ENCODE measurements around the gene PRKG1. TPM values are rescaled to one million over a fixed set of nuclear protein-coding genes. Genes with fewer than 3 reads are reported as not detected.

The PRKG1 gene
- total and polyA plus RNA-seq, 2 of the 8 experiments (the other 6 are each of a cell fraction or from before 2014, with no cell fraction given): 4.2 to 15.2 TPM

DNA sequence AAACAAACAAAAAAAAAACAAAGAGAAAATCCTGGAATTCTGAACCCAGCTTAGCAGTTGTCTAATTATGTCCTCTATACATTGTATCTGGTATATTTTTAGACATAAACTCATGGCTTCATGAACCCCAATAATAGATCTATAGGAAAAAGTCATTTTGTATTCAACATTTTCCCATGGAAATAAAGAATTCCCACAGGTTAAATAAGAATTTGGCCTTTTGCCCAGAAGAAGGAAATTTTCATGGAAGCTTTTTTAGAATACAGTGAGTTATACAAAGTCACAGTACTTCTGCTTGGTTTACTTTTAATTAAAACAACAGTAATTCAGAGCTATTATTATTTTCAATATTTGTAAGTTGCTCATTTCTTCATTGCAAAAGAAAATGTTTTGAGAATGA is 2.1 kb upstream of the PRKG1 start:
- Histone ChIP-seq H2AFZ (ENCODE audit: low read length) (no peak overlapping the region), H2BK20ac (ENCODE audit: low read length) (no peak overlapping the region), H3K23me2 (ENCODE audit: low read depth, low read length) (peaks cover 15% of the 10 kb centered on the region), H3K4me2 (ENCODE audit: insufficient read depth in 1 of 2, low read depth in 2 of 2, low read length in 2 of 2) (no peak overlapping the region; a peak in 1 of 4 replicates), H2BK5ac (ENCODE audit: low read depth, low read length) (no peak overlapping the region), H2AK5ac (ENCODE audit: low read depth, low read length) (no peak overlapping the region), H3K79me2 (ENCODE audit: control insufficient read depth in 1 of 2, insufficient read depth in 2 of 2, low read length in 2 of 2) (peaks cover 0 to 21% of the 10 kb centered on the region in 2 experiments; a peak in 2 of 4 replicates), H3K27me3 (replicated peaks in 1 of 4; ENCODE audit: control insufficient read depth in 3 of 4, extremely low read depth in 1 of 4, insufficient read depth in 3 of 4, low read length in 3 of 4) (0 out of 7 replicates have a peak, but pooled peaks cover 0 to 2% (median 0%) of the 10 kb centered on the region in 4 experiments), H3K56ac (replicated peaks; ENCODE audit: insufficient read length, low read depth, low read length) (no peak overlapping the region), H3K79me1 (ENCODE audit: low read depth, low read length) (no peaks in the 10 kb centered on the region), H4K8ac (ENCODE audit: extremely low read depth, insufficient read depth, low read length) (no peak overlapping the region), H2BK12ac (ENCODE audit: low read depth, low read length) (no peak overlapping the region), H3K9me3 (ENCODE audit: insufficient read depth in 2 of 2, low read depth in 1 of 2, low read length in 1 of 2) (no peaks in the 10 kb centered on the region), H3K4me1 (replicated peaks in 1 of 4; ENCODE audit: control insufficient read depth in 3 of 4, insufficient read depth in 4 of 4, low read length in 3 of 4) (peaks cover 0 to 12% (median 2%) of the 10 kb centered on the region in 4 experiments; a peak in 4 of 7 replicates), H3K36me3 (ENCODE audit: control insufficient read depth in 2 of 4, insufficient read depth in 4 of 4, low read length in 3 of 4) (no peaks in the 10 kb centered on the region), H2BK15ac (ENCODE audit: low read length) (no peak overlapping the region), H4K20me1 (replicated peaks in 1 of 2; ENCODE audit: control insufficient read depth in 1 of 2, insufficient read depth in 2 of 2, low read length in 2 of 2) (no peaks in the 10 kb centered on the region), H3K9ac (replicated peaks in 1 of 4; ENCODE audit: extremely low read depth in 1 of 4, low read depth in 3 of 4, low read length in 3 of 4) (no peak overlapping the region), H2BK120ac (replicated peaks; ENCODE audit: low read depth, low read length) (no peak overlapping the region), H3K14ac (ENCODE audit: insufficient read length) (no peak overlapping the region), H3K27ac (ENCODE audit: low read depth, low read length) (no peak overlapping the region), H3K4me3 (ENCODE audit: extremely low read depth in 1 of 4, insufficient read depth in 2 of 4, low read depth in 3 of 4, low read length in 4 of 4) (no peak overlapping the region), H3K23ac (ENCODE audit: insufficient read length) (no peak overlapping the region), H4K91ac (replicated peaks; ENCODE audit: insufficient read length, low read length) (no peak overlapping the region), H4K5ac (ENCODE audit: insufficient read length, low read depth, low read length) (no peak overlapping the region), H3K4ac (replicated peaks; ENCODE audit: insufficient read length, low read depth, low read length) (no peak overlapping the region), H3K18ac (ENCODE audit: extremely low read depth, low read length) (no peak overlapping the region)
- FAIRE-seq (no peak), DNase-seq (ENCODE audit: low read depth in 1 of 2, low spot score in 2 of 2) (no peak)
- POLR2A ChIA-PET (ENCODE audit: partially characterized antibody): interaction anchor here (2.2 kb wide), 1 partner anchor 16 kb away, joined by 6 read pairs; no protein-coding TSS in a partner anchor
- CTCF ChIA-PET (ENCODE audit: partially characterized antibody): interaction anchor here (1.0 to 4.4 kb wide), 3 partner anchors 9 to 878 kb away, joined by 3 to 24 read pairs (median 3); no protein-coding TSS in a partner anchor
- TF ChIP-seq KDM5A (IDR thresholded peaks at IDR 0.05; ENCODE audit: low read length) (no peak), JUND (IDR thresholded peaks at IDR 0.05; ENCODE audit: low read length) (no peak), SAP30 (IDR thresholded peaks at IDR 0.05; ENCODE audit: insufficient read depth, insufficient replicate concordance, low read length) (no peak), RBBP5 (IDR thresholded peaks at IDR 0.05; ENCODE audit: borderline replicate concordance, low read depth, low read length) (no peak), CTBP2 (IDR thresholded peaks at IDR 0.05; ENCODE audit: borderline replicate concordance, insufficient read depth, insufficient read length, low read length) (no peak), PHF8 (conservative IDR thresholded peaks at IDR 0.05; ENCODE audit: low read depth, low read length) (no peak), ZNF274 (IDR thresholded peaks at IDR 0.05; ENCODE audit: borderline replicate concordance, extremely low read depth, low read length) (no peak), HDAC2 (IDR thresholded peaks at IDR 0.05; ENCODE audit: borderline replicate concordance in 1 of 2, low read depth in 2 of 2, low read length in 2 of 2) (no peak)

All from H1 (cell line).